IPS DF 4.7 (cell line): Measurements from ENCODE around the gene PNPLA2.

Experiments used
- DNase-seq: peaks from one replicate; pipeline ENCODE4 v3.0.0-alpha.2; 2013; ENCODE audit warnings: low spot score; ENCODE audit errors: extremely low read depth

PNPLA2 gene

DNA sequence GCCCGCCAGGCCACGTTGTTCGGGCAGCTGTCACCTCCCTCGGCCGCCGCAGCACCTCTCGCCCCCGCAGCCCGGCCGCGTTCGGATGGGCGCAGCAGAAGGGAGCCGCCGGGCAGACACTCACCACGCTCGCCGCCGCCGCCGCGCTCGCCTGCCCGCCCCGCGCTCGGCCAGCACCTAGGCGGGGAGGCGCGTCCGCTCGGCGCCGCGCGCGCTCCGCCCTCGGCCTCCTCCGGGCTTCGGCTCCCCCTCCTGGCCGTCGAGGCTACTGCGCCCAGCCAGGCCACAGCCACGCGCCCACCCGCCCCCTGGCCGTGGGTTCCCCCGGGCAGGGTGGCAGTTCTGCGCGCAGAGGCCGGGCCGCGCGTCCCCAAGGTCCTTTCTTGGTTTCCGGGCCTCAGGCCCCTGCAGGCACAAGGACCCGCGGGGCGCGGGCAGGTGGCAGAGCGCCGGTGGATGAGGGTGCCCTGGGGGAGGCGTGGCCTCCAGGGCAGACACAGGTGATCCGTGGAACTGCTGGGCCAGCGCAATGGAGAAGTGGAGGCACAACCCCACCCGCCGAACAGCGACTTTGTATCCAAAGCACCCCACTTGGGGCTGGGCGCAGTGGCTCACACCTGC lies 20.5 kb upstream of the PNPLA2 start, which contains the start of gene SLC25A22:
Gene SLC25A22, minus strand, starts transcription at position 189 of the 621 bp plus-strand sequence. CDS start 3,275 bp downstream, outside the sequence.
- DNase-seq = no peak

DNA sequence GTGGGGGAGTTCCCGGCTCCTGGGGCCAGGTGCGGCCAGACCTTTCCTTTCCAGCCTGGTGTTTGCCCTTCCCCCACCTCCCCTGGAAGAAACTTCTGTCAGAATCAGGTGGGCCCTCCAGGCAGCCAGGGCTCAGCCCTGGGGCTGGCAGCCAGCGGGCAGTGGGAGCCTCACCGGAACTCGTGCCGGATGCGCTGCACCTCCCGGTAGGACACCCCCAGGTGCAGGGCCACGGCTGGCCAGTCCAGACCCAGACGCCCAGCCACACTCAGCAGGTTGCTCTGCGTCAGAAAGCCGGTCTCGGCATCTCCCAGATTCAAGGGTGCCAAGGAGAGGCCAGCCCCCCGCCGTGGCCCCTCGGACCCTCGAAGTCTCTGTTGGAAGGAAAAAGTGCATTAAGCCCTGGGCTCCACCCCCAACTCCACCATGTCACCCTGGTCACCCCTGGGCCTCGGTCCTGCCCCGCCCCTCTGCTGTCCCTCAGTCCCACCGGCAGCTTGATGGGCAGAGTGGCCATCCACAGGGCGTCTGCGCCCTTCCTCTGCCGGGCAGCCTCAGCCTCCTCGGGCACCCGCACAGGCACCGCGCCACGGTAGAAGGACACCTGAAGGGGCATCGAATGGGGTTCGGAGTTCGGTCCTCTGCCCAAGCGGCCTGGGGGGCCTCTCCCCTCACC lies 18.9 kb upstream of the PNPLA2 start:
- DNase-seq = no peak

DNA sequence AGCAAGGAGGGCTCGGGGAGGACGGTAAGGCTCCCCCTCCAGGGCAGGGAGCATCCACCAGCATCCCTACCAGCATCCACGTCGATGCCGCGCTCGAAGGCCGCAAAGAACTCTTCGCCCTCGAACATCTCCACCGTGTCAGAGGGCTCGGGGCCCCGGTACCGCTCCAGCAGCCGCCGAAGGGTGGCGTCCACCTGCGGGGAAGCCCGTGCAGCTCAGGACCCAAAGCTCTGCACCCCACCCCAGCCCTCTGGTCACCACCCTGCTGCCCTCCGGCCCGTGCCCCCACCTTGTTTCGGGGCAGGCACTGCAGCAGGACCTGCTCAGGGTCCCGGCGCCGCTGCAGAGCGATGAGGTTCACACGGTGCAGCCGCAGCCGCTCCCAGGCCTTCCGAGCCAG lies 18.2 kb upstream of the PNPLA2 start:
- DNase-seq = no peak

DNA sequence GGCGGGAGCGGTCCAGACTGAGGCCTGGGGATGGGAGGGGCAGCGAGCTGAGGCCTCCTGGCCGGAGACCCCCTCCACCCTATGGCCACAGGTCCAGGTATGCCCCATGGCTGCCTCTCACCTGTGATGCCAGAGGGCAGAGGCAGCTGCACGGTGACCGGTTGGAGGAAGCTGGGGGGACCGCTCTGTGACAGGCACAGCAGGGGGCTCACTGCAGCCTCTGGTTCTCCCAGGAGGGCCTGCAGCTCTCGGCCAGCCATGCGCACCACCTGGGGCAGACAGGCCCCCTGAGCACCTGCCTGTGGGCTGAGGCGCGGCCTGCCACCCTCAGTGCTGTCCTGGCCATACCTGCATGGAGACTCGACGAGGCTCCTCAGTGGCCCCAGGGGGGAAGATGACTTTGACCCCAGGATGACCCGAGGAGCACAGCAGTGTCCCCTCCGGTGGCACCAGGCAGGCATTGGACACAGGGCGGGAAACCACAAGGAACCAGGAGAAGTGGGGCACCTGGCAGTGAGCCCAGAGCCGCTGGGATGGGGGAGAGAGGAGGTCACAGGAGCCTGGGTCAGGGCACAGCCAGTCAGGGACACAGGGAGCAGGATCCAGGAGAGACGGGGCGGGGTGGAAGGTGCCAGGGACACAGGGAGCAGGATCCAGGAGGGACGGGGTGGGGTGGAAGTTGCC lies 17.5 kb upstream of the PNPLA2 start:
- no peak for DNase-seq

DNA sequence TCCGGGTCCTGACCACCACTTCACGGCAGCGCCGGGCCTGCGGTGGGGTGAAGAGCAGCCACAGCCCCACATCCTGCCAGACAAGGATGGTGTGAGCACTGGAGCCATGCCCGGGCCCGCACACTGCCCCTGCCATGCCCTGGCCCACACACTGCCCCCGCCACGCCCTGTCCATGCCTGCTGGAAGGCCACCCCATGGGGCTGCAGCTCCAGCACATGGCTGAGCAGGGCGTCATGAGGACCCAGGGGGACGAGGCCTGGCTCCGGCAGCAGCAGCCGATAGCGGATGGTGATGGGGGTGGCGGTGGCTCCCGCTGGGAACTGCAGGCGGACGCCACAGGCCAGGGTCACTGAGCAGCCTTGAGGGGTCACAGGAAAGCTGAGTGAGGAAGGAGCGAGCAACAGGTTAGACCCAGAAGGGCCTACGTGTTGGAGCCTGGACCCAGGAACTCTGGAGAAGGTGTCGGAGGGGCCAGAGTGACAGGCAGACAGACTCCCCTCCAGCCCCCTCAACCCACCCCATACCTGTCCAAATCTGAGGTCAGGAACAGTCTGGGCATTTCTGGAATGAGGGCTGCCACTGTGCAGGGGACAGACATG lies 16.6 kb upstream of the PNPLA2 start:
- no peak for DNase-seq

DNA sequence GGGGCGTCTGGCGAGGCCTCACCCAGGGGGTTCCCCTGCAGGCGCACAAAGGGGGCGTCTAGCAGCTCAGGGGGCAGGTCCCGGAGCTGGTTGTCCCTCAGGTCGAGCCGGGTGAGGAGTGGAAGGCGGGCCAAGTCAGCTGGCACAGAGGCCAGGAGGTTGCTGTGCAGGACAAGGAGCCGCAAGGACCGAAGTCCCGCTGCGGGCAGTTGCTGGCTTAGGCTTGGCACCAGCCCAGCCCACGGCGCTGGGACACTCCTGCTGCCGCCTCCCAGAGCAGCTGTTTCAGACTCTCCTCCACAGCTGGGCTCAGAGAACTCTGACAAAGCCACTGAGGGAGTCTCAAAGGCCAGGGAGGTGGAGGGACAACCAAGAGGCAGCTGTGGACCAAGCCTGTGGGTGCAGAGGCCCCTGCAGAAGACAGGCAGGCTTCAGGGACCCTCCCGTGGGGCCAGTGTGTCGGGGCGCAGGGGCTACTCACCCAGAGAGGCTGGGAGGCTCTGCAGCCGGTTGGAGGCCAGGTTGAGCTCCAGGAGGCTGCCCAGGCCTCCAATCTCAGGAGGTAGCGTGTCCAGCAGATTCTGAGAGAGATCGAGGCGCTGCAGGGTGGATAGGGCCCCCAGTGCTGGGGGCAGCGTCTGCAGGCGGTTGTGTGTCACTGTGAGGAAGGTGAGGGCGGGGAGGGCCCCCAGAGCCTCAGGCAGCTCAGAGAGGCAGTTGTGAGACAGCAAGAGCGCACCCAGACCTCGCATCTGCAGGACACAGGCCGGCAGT lies 15.8 kb upstream of the PNPLA2 start:
- DNase-seq = no peak

DNA sequence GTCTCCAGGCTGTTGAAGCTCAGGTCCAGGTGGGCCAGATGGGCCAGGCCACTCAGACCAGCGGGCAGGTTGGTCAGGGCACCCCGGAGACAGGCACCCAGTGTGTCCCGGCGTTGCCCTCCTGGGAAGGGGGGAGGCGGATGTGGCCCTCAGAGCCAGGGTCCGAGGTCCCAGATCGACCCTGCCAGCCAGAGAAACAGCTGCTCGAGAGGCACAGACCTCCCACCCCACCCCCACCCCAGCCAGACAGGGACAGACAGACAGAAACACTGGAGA lies 15.3 kb upstream of the PNPLA2 start:
- DNase-seq = no peak

DNA sequence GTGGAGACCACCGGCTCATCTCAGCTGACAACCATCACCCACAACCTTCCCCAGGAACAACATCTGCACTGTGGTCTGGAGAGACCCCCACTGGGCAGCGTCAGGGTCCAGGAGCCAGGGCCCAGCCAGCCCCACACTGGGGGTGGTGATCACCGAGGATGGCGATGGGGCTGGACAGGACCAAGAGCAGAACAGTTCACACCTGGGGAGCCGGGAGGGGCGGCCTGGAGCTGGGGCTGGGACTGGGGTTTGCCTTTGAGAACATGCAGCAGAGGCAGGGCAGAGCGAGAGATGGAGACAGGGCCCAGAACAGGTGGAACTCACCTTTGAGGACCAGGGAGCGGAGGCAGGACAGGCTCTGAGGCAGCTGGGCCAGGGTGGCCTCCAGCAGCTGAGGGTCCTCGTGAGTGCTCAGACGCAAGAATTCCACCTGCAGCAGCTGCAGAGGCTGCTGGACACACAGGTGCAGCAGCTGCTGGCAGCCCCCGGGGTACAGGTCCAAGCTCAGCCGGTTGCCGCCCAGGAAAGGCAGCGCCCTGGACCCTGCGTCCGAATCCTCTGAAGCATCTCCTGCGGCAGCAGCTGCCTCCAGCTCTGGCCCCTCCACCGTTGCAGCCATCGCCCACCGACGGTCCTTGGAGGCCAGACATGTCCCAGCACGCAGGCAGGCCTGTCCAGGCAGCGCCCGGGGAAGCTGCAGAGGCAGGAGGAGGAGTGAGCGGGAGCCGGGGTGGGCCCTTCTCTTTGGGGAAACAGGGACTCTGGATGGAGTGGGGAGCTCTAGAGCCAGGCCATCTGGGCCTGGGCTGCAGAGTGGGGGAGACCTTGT lies 14.7 kb upstream of the PNPLA2 start:
- no peak for DNase-seq

DNA sequence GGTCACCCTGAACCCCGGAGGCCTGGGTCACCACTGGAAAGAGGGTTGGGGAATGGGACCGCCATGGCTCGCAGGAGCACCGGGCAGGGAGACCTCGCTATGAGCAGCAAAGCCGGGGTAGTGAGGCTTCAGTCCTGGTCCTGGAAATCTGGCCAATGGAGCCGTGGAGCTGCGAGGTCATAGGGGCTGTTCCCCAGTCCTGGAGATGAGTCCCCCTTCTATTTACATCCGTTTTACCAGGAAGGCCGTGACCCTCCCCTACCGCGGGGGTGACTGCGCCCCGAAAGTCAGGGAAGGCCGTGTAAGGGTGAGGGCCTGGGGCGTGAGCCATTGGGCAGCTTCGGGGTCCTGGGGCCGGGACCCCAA lies 14.1 kb upstream of the PNPLA2 start:
- DNase-seq = no peak

DNA sequence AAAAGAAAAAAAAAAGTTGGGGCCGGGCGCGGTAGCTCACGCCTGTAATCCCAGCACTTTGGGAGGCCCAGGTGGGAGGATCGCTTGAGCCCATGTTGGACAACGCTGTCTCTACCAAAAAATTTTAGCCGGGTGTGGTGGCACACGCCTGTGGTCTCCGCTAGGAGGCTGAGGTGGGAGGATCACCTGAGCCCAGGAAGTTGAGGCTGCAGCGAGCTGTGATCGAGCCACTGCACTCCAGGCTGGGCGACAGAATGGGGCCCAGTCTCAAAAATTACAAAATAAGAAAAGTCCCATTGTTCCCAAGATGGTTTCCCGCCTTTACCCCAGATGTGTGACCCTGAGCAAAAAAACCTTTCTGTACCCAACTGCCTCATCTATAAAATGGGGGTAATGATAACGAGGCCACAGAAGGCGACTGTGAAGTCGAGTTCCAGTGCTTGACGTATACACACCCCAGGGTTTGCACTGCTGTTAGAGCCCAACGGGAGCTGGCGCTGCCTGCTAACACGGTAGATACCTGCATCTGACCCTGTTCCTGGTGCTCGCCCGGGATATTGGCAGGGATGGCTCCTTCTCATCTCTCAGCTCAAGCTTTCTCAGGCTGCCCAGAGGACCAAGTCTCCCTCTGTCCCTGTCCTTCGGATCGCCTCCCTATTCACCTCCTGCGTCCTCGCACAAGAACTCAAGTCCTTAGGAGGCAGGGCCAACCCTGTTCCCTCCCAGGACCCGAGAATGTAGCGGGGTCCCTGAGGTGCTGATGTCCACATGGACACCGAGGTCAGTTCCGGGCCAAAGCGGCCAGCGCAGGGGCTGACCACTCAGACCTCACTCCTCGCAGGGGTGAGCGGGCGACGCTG lies 10.1 kb upstream of the PNPLA2 start:
- no peak for DNase-seq

DNA sequence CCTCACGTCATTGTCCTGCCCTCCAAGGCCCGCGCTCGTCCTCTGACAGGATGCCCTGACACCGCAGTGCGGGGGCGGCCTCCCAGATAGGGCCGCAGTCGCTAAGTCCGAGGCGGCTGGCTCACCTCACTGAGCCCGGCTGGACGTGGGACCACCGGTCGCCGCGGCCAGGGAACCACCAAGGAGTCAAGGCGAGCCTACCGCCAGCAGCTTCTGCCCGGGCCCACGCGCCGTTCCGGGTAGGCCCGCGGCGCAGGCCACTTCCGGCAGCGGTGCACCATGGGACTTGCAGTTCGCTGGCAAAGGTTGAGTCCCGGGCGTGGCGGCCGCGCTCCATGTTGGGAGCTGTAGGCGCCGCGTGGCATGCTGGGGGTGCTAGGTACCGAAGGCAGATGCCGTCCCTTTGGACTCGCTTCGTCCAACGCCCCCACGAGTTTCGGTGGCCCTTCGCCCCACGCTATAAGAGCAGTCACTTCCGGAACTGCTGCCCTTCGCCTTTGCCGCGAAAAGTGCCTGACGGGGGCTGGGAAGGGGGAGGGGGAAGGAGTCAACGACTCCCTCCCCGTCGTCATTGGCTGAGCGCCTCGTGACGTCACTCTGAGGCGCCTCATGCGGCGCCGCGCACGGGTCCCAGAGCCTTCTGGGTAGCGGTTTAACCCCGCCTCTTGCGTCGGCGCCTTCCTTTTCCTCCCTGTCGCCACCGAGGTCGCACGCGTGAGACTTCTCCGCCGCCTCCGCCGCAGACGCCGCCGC lies 9.3 kb upstream of the PNPLA2 start, which contains the start of gene RPLP2:
Gene RPLP2, plus strand, starts transcription at position 681 of the 753 bp plus-strand sequence. CDS start 268 bp downstream, outside the sequence.
- DNase-seq = no peak

DNA sequence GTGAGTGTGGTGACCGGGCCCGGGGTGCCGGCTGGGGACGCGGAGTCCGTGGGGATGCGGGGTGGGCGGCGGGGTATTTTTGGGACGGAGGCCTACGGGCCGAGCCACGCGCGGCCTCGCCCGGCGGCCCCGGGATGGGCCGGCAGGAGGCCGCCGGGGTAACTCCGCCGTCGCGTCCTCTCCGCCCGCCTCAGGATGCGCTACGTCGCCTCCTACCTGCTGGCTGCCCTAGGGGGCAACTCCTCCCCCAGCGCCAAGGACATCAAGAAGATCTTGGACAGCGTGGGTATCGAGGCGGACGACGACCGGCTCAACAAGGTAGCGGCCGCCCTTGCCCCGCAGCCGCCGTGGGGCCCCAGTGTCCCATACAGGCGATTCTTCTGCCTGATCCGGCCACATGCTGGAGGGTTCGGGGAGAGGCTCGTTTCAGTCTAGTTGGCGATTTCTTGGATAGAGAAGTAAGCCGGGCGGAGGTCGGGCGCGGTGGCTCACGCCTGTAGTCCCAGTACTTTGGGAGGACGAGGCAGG lies 8.6 kb upstream of the PNPLA2 start:
- no peak for DNase-seq

DNA sequence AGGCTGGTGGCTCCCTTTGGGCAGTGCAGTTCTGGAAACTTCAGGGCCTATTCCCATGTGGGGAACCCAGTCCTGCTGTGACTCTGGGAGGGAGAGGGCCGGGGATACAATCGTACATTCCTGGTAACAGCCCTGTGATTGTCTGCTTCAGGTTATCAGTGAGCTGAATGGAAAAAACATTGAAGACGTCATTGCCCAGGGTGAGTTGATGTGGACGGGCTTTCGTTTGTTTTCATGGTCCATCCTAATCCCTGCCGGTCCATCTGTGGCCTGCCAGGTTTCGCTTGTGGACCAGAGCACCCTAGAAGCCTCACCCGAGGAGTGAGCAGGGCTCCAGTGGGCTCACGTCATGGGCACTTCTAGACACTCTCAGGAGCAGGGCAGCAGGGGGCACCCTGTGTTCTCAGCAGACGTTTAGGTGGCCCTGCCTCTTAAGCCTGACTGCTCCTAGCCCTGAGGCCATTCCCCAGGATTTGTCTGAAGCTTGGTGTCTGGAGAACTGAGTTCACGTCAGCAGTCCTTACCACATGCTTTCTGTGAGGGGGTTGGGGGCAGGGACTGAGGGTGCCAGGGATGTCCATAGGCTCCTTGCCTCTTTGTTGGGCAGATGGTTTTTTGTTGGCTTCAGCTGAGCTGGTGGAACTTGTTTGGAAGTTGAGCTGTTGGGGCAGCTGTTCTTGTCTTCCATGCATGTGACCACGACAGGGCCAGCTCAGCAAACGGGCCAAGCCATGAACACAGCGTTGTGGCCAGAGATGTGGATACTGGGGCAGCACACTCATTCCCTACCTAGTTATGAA lies 7.1 kb upstream of the PNPLA2 start:
- DNase-seq = no peak

DNA sequence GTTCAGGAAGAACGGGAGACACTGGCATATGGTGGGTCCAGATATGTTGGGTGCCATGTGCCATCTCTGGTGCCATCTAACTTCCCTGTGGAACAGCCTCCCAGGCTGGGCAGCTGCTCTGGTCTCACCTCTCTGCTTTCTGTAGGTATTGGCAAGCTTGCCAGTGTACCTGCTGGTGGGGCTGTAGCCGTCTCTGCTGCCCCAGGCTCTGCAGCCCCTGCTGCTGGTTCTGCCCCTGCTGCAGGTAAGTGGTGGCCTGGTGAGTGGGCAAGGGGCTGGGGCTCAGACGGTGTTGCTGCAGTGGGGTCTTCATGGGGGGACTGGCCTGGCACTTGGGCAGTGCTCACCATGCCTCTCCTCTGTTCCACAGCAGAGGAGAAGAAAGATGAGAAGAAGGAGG lies 6.3 kb upstream of the PNPLA2 start:
- DNase-seq = no peak

DNA sequence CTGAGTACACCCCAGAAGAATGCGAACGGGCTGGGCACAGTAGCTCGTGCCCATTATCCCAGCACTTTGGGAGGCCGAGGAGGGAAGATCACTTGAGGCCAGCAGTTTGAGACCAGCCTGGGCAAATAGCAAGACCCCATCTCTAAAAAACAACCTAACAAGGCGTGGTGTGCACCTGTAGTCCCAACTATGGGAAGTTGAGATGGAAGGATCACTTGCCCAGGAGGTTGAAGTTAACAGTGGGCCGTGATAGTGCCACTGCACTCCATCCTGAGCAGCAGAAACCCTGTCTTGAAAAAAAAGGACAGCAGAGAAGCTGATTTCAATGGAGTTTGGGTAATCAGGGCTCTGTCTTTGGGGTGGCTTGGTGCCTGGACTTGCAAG lies 5.7 kb upstream of the PNPLA2 start:
- DNase-seq = no peak

DNA sequence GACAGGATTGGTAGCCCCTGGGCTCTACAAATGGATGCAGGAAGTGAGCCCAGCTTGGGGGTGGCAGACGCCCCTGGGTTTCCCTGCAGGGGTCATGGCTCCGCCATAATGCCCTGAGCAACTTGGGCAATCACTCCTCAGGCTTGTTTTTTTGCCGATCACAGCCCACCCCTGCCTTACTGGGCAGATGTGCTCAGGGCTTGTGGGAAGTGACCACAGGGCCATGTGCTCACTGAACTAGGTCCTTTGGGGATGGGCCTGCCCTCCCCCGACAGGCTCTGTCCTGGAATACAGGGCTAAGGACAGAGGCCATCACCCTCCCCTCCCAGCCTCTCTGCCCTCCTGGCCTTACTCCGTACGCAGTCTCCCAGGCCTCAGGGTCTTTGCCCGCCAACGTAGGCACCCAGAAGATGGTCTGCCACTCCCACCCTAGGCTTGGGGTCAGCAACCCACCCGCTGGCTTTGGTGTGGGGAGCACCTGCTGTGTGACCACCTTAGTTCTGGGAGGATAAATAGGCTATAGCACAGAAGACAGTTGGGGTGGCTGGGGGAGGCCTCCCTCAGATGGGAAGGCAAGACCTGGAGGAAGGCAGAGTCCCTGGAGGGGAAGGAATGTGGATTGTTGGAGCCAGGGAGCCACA lies 5.1 kb upstream of the PNPLA2 start:
- DNase-seq = no peak

DNA sequence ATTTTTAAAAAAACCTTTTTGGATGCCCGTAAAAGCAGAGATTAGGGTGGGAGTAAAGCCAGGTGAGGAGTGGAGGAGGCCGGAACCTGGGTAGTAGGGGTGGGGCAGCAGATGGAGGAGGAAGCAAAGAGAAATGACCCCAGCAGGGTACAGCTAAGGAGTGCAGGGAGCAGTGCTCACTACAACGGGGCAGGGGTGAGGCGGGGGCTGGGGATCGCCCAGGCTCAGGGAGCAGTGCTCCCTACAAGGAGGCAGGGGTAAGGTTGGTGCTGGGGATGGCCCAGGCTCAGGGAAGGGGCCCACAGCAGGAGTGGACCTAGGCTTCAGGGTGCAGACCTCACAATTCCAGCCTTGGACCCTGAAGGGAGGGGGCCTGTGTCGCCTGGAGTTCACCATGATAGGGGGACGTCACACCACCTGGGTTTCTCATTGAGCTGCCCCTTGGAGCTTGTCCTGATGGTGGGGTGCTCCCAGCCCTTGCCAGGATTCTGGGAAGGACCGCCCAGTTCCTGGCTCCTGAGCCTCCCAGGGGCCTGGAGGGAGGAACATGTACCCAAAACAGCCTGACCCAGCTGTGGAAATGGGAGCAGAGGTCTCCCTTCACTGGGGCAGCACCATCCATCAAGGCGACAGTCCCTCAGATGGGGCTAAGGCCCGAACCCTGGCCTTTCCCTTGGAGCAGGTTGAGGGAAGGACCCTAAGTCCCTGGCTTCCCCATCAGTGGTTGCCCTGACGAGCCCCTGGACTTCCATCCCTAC lies 2.9 kb upstream of the PNPLA2 start:
- no peak for DNase-seq
